Measurements from ENCODE around the gene GINM1.

The GINM1 gene

DNA sequence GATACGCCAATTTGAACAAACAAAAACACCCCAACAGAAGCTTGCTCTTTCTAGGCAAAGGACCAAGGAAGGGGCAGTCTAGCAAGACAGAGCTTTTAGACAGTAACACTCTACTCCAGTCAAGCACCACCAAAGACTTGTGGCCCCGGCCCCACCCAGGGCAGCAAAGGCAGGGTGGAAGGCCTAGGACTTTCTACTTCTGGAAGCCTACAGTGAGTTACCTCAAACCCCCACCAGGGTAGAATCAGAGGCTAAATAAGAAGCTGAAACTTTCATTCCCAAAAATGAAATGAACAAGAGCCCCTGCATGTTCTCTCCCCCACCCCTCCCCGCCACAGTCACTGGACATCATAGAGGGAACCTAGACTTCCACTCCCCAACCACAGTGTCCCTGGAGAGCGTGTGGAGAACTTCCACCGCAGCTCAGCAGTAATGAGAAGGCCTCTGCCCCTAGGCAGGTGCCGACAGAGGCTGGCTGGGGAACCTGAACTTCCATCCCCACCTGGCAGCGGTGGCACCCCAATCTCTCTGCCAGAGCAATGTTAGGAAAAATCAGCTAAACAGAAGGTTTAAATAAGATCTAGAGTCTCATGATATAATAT lies 42.3 kb downstream of the GINM1 start:
- no peak for TF ChIP-seq CTCF (IDR thresholded peaks at IDR 0.05; ENCODE audit: insufficient read depth, low read length, missing control alignments)
- POLR2A ChIA-PET = no interaction called here
- CTCF ChIA-PET = interaction anchor here (0.9 to 1.3 kb wide), 2 partner anchors 28 to 114 kb away, joined by 3 to 4 read pairs; no protein-coding TSS in a partner anchor
- no peak overlapping the region for H3K4me3 ChIP-seq (ENCODE audit: low read depth, low read length)
- no peak for DNase-seq (ENCODE audit: low read depth, low spot score)

- ChIA-PET POLR2A (no interaction called here), CTCF (no interaction called here)
- no peak for TF ChIP-seq CTCF (IDR thresholded peaks at IDR 0.05; ENCODE audit: insufficient read depth, low read length, missing control alignments)
- DNase-seq (ENCODE audit: low read depth, low spot score) = no peak
- no peak overlapping the region for H3K4me3 ChIP-seq (ENCODE audit: low read depth, low read length)
These were observed 48.2 kb downstream of the GINM1 start for GRCh38 chr6:149614337-149614736.

GRCh38 chr6:149615805-149616204 lies 49.6 kb downstream of the GINM1 start:
- CTCF ChIA-PET = no interaction called here
- no peak overlapping the region for H3K4me3 ChIP-seq (ENCODE audit: low read depth, low read length)
- POLR2A ChIA-PET = no interaction called here
- no peak for TF ChIP-seq CTCF (IDR thresholded peaks at IDR 0.05; ENCODE audit: insufficient read depth, low read length, missing control alignments)
- no peak for DNase-seq (ENCODE audit: low read depth, low spot score)

- ChIA-PET POLR2A (no interaction called here), CTCF (no interaction called here)
- H3K4me3 ChIP-seq (ENCODE audit: low read depth, low read length) = no peak overlapping the region
- no peak for DNase-seq (ENCODE audit: low read depth, low spot score)
- no peak for TF ChIP-seq CTCF (IDR thresholded peaks at IDR 0.05; ENCODE audit: insufficient read depth, low read length, missing control alignments)
These were observed 61.5 kb downstream of the GINM1 start for GRCh38 chr6:149627672-149628071.

- ChIA-PET POLR2A (interaction anchor here (0.6 kb wide), 1 partner anchor 525 kb away, joined by 3 read pairs; no protein-coding TSS in a partner anchor), CTCF (no interaction called here)
- DNase-seq (ENCODE audit: low read depth, low spot score) = no peak
- no peak overlapping the region for H3K4me3 ChIP-seq (ENCODE audit: low read depth, low read length)
- no peak for TF ChIP-seq CTCF (IDR thresholded peaks at IDR 0.05; ENCODE audit: insufficient read depth, low read length, missing control alignments)
These were observed 62.8 kb downstream of the GINM1 start for GRCh38 chr6:149628875-149629510.

DNA sequence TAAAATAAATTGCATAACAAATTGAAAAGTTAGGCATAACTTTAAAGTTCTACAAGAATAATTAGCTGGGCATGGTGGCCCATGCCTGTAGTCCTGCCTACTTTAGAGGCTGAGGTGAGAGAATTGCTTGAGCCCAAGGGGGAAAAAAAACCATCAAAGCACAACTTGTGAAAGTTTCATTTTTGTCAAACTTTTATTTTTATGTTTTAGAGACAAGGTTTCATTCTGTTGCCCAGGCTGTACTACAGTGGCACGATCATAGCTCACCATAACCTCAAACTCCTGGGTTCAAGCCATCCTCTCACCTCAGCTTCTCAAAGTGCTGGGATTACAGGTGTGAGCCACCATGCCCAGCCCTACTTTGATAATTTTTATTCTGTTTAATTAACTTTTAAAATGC lies 68.1 kb downstream of the GINM1 start:
- DNase-seq (ENCODE audit: low read depth, low spot score) = no peak
- CTCF ChIA-PET = no interaction called here
- H3K4me3 ChIP-seq (ENCODE audit: low read depth, low read length) = no peak overlapping the region
- no peak for TF ChIP-seq CTCF (IDR thresholded peaks at IDR 0.05; ENCODE audit: insufficient read depth, low read length, missing control alignments)
- POLR2A ChIA-PET = no interaction called here

Measured in AG04449 (cell line).